SK-N-SH (cell line): ENCODE data around the gene IRF2BPL.

ENCODE experiments used
- CTCF ChIP-seq: fragments of 200-600 bp; sonication (generic); IDR thresholded peaks from 2 replicates; pipeline ENCODE4 v1.6.1; 2017; ENCODE audit warnings: antibody characterized with exemption, mild to moderate bottlenecking, moderate library complexity
- EP300 ChIP-seq, 2 experiments: IDR thresholded peaks; 2 replicates each; pipeline versions ENCODE4 v1.4.0 to v1.6.1; 2012; ENCODE audit warnings: borderline replicate concordance in 1 of 2, low read depth in 1 of 2, low read length in 1 of 2
- MAX ChIP-seq: IDR thresholded peaks from 2 replicates; pipeline ENCODE4 v1.4.0; 2012; ENCODE audit warnings: low read depth
- NFIC ChIP-seq: IDR thresholded peaks from 2 replicates; pipeline ENCODE4 v1.4.0; 2012; ENCODE audit warnings: borderline replicate concordance
- POLR2AphosphoS5 ChIP-seq: IDR thresholded peaks from 2 replicates; pipeline ENCODE4 v1.6.1; 2012; ENCODE audit warnings: low read depth, low read length
- RAD21 ChIP-seq: IDR thresholded peaks from 2 replicates; pipeline ENCODE4 v1.6.1; 2012; ENCODE audit warnings: mild to moderate bottlenecking, low read length
- RCOR1 ChIP-seq: fragments of 150-350 bp; IDR thresholded peaks from 2 replicates; pipeline ENCODE4 v1.6.1; 2017; ENCODE audit warnings: antibody characterized with exemption, low read length
- RFX5 ChIP-seq: IDR thresholded peaks from 2 replicates; pipeline ENCODE4 v1.6.1; 2012; ENCODE audit warnings: mild to moderate bottlenecking, improper control_type of control experiment, low read length
- SMC3 ChIP-seq: IDR thresholded peaks from 2 replicates; pipeline ENCODE4 v1.6.1; 2012; ENCODE audit warnings: low read depth, low read length, improper control_type of control experiment
- TCF12 ChIP-seq: IDR thresholded peaks from 2 replicates; pipeline ENCODE4 v1.4.0; 2012
- TEAD4 ChIP-seq: IDR thresholded peaks from 2 replicates; pipeline ENCODE4 v1.4.0; 2012; ENCODE audit warnings: mild to moderate bottlenecking, borderline replicate concordance; ENCODE audit not compliant: insufficient read depth

GRCh38 chr14:77004711-77005460 lies 23.6 kb downstream of the IRF2BPL start:
- TF ChIP-seq POLR2AphosphoS5 (no peak), CTCF (no peak), NFIC (no peak), SMC3 (no peak), MAX (no peak), RCOR1 (no peak), EP300 (IDR thresholded peaks at IDR 0.05; ENCODE audit: borderline replicate concordance in 1 of 2, low read depth in 1 of 2, low read length in 1 of 2) (no peak), TEAD4 (no peak), RAD21 (no peak), TCF12 (no peak), RFX5 (no peak)
